Thyroid gland (tissue), 4 donors: ENCODE results near the gene CSRP3. TPM values are rescaled to one million over a fixed set of nuclear protein-coding genes. Genes with fewer than 3 reads are reported as not detected.

ENCODE experiments used
- DNase-seq, 2 donors: peaks; one replicate each; pipeline ENCODE4 v3.0.0-alpha.2; 2019
- H3K27ac ChIP-seq, 3 donors: fragments of 200-600 bp; sonication (generic); 1 replicate in 2 of 3; 2 replicates in 1 of 3; pipeline ENCODE4 v1.5.1; 2016 to 2019; ENCODE audit warnings: mild to moderate bottlenecking in 1 of 3, moderate library complexity in 1 of 3
- H3K27me3 ChIP-seq: fragments of 200-600 bp; sonication (generic); one replicate; pipeline ENCODE4 v1.5.1; 2019
- H3K36me3 ChIP-seq, 2 donors: fragments of 200-600 bp; sonication (generic); one replicate each; pipeline ENCODE4 v1.5.1; 2016 to 2019
- H3K4me1 ChIP-seq, 2 donors: fragments of 200-600 bp; sonication (generic); one replicate each; pipeline ENCODE4 v1.5.1; 2017 to 2019
- H3K4me3 ChIP-seq, 3 donors: fragments of 200-600 bp; sonication (generic); replicated peaks in 1 of 3; 1 replicate in 2 of 3; 2 replicates in 1 of 3; pipeline ENCODE4 v1.5.1; 2016; ENCODE audit warnings: mild to moderate bottlenecking in 1 of 3
- H3K9me3 ChIP-seq: fragments of 200-600 bp; sonication (generic); one replicate; pipeline ENCODE4 v1.5.1; 2017
- POLR2A ChIP-seq, 2 donors: fragments of 450-650 bp; IDR thresholded peaks; one replicate each; pipeline ENCODE4 v1.6.1; 2017; ENCODE audit warnings: antibody characterized with exemption in 2 of 2, mild to moderate bottlenecking in 2 of 2, moderate library complexity in 1 of 2
- WGBS, 2 donors: methylation state at CpG; one replicate each; pipeline ENCODE4 v1.1.5; 2017; 5-methylcytosine and 5-hydroxymethylcytosine counted together
- intact Hi-C: fragments of 100-400 bp; cut with DNase I; formaldehyde crosslinking; loops from one replicate; pipeline ENCODE4 v1.15.1; 2023
- total RNA-seq, 4 donors: library from RNA; depleted of rRNA; stranded (reverse); fragments of >200 nt; gene quantifications; one replicate each; pipeline ENCODE4 v1.2.3, GENCODE V29; 2016
- TF ChIP-seq, protein P1 (sequence below), 6 experiments: fragments of 200-600 bp in 3 of 6; fragments of 450-650 bp in 3 of 6; sonication (generic) in 3 of 6; IDR thresholded peaks; one replicate each; pipeline ENCODE4 v1.5.1; 2016 to 2019; ENCODE audit warnings: antibody characterized with exemption in 6 of 6, mild to moderate bottlenecking in 2 of 6, inconsistent platforms in 1 of 6, moderate library complexity in 1 of 6

CSRP3 gene
- total RNA-seq, 4 donors from 2014 or later: not detected

DNA sequence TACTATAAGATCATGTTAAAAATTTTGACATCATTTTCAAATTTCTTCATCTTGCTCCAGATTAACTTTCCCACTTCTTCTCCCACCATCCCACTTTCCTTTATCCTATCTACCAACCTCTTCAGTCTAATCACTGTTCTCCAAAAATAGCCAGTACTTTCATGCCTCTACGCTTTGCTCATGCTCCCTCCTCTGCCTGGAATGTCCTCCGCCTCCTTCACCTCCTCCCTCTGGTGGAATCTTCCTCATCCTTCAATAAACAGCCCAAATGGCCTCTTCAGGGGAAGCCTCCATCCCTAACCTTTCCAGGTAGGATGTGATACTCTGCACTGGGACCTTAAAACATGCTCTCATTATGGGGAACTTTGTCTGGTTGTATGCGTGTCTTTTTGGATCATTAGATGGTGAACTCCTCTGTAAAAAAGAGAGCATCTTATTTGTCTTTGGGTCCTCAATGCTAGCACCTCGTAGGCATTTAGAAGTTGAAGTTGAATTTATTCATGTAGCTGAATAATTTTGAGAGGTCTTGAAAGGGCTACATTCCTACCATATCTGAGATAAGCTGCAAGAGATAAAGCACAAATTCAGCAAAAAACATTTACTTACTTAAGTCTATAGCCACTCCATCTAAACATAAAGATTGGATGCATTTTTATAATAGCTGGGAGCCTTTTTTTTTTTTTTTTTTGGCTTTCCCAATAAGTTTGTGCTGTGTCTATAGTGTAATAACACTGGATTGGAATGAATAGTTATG is 8.0 kb upstream of the CSRP3 start:
- H3K27ac ChIP-seq: no peak overlapping the region
- no peaks in the 10 kb centered on the region for H3K27me3 ChIP-seq
- no peaks in the 10 kb centered on the region for H3K9me3 ChIP-seq
- no peaks in the 10 kb centered on the region for H3K4me1 ChIP-seq
- WGBS, 2 donors: 62 to 72% methylated on average over 4 of the region's 4 CpGs
- no peaks in the 10 kb centered on the region for H3K36me3 ChIP-seq
- DNase-seq: no peak
- intact Hi-C loops: no loop called here
- H3K4me3 ChIP-seq: no peak overlapping the region
- TF ChIP-seq, protein P1, sequence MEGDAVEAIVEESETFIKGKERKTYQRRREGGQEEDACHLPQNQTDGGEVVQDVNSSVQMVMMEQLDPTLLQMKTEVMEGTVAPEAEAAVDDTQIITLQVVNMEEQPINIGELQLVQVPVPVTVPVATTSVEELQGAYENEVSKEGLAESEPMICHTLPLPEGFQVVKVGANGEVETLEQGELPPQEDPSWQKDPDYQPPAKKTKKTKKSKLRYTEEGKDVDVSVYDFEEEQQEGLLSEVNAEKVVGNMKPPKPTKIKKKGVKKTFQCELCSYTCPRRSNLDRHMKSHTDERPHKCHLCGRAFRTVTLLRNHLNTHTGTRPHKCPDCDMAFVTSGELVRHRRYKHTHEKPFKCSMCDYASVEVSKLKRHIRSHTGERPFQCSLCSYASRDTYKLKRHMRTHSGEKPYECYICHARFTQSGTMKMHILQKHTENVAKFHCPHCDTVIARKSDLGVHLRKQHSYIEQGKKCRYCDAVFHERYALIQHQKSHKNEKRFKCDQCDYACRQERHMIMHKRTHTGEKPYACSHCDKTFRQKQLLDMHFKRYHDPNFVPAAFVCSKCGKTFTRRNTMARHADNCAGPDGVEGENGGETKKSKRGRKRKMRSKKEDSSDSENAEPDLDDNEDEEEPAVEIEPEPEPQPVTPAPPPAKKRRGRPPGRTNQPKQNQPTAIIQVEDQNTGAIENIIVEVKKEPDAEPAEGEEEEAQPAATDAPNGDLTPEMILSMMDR (IDR thresholded peaks at IDR 0.05): no peak
- no peak for TF ChIP-seq POLR2A (IDR thresholded peaks at IDR 0.05)

DNA sequence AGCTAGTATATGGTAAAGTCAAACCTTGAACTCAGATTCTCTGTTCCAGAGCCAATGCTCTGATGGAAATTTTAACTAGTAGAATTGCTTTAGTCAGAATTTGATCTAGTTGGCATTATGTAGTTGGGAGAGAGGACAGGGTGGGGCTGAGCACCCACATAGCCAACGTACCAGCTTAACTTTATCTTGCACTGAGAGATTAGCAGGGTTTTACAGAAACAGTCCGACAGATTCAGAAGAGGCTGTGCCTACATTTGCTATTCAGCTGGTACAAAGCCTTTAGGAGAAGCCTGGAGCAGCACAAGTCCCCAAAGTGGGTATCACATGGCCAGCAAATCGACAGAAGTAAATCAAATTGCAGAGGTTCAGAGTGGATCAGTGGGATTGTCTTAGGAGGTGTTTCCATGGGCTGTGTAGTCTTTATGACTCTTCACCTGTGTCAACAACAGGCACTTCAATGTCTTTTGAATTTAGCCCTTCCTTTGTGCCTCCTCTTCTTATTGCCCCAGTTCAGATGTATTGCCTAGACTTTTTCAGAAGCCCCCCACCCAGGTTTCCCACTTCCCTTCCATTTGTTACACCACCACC is 7.3 kb upstream of the CSRP3 start:
- 49 to 60% methylated on average over 3 of the region's 3 CpGs for WGBS, 2 donors
- Histone ChIP-seq H3K9me3 (no peaks in the 10 kb centered on the region), H3K36me3 (no peaks in the 10 kb centered on the region), H3K27me3 (no peaks in the 10 kb centered on the region), H3K4me1 (no peaks in the 10 kb centered on the region), H3K27ac (no peak overlapping the region), H3K4me3 (no peak overlapping the region)
- DNase-seq: no peak
- TF ChIP-seq, protein P1 (IDR thresholded peaks at IDR 0.05): no peak
- no peak for TF ChIP-seq POLR2A (IDR thresholded peaks at IDR 0.05)
- intact Hi-C loops: no loop called here

DNA sequence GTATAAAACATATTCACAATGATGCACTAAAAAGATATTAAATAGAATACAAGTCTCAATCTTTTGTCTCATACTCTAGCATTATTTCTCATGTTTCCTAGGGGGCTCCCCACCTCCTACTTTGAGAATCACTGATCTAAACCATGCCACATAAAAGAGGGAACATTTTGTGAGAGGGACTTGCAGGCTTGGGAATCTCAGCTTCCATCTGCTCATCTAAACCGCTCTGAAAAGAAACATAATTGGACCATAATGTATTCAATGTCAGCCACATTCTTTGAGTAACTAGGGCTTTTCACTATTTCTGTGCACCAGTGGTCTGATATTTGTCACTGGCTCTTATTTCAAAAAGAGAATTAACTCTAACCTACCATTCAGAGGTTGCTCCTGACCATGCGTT is 6.4 kb upstream of the CSRP3 start:
- WGBS, 2 donors: 83 to 89% methylated on average over 2 of the region's 2 CpGs
- H3K27ac ChIP-seq: no peak overlapping the region
- intact Hi-C loops: no loop called here
- no peak for TF ChIP-seq POLR2A (IDR thresholded peaks at IDR 0.05)
- TF ChIP-seq, protein P1 (IDR thresholded peaks at IDR 0.05): no peak
- no peaks in the 10 kb centered on the region for H3K27me3 ChIP-seq
- H3K4me1 ChIP-seq: no peaks in the 10 kb centered on the region
- H3K4me3 ChIP-seq: no peak overlapping the region
- no peaks in the 10 kb centered on the region for H3K9me3 ChIP-seq
- H3K36me3 ChIP-seq: no peaks in the 10 kb centered on the region
- DNase-seq: no peak

DNA sequence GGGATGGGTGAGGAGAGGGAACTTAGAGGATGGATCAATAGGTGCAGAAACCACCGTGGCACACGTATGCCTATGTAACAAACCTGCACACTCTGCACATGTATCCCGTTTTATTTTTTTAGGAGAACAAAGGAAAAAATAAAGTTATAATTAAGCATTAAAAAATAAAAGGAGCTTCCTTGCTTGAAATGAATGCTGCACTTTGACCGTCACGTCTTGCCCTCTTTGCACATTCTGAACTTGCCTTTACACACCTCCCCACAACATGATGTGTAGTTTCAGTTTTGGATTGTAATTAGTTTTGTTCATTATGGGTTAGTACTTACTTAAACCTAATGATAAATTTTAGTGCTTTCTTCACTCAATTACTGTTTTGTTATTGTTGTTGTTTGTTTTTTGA is 3.1 kb upstream of the CSRP3 start:
- 93 to 94% methylated on average over 5 of the region's 5 CpGs for WGBS, 2 donors
- Histone ChIP-seq H3K27me3 (no peaks in the 10 kb centered on the region), H3K36me3 (no peaks in the 10 kb centered on the region), H3K4me1 (no peaks in the 10 kb centered on the region), H3K4me3 (no peak overlapping the region), H3K9me3 (no peaks in the 10 kb centered on the region), H3K27ac (no peak overlapping the region)
- no peak for DNase-seq
- intact Hi-C loops: no loop called here
- TF ChIP-seq POLR2A (IDR thresholded peaks at IDR 0.05): no peak
- TF ChIP-seq, protein P1 (IDR thresholded peaks at IDR 0.05): no peak
